Measurements from ENCODE around the gene TNFRSF8. TPM values are rescaled to one million over a fixed set of nuclear protein-coding genes. Genes with fewer than 3 reads are reported as not detected.
"Not testable (repeated sequence)": the region's sequence is repeated elsewhere in the genome, so short reads cannot be mapped to it uniquely, and the experiment has no call there.

The TNFRSF8 gene
- total and polyA plus RNA-seq, 2 of the 13 experiments (the other 11 are each of a cell fraction or from before 2014, with no cell fraction given), result not detected

DNA sequence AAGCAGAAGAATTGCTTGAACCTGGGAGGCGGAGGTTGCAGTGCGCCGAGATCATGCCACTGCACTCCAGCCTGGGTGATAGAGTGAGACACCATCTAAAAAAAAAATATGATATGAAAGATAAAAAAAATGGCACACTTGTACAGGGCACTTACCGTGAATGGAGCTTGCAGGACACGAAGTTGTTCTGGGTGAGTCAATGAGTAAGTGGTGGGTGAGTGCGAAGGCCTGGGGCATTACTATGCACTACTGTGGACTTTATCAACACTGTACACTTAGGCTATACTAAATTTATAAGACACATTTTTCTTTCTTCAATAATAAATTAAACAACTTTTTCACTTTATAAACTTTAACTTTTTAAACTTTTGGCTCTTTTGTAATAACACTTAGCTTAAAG, 37.0 kb downstream of the TNFRSF8 start:
- 67% methylated on average over 6 of the region's 6 CpGs for WGBS (ENCODE audit: low lambda C conversion rate)
- Histone ChIP-seq H4K20me1 (ENCODE audit: insufficient read depth, low read length) (no peaks in the 10 kb centered on the region), H3K9me3 (ENCODE audit: low read length) (no peaks in the 10 kb centered on the region), H3K27me3 (ENCODE audit: control insufficient read depth in 1 of 2, insufficient read depth in 2 of 2, low read length in 2 of 2) (peaks cover 0 to 15% of the 10 kb centered on the region in 2 experiments; a peak in 3 of 5 replicates), H3K79me2 (ENCODE audit: insufficient read depth, low read length) (no peaks in the 10 kb centered on the region), H3K4me3 (replicated peaks in 1 of 3; ENCODE audit: insufficient read depth in 1 of 3, low read depth in 2 of 3, low read length in 3 of 3) (no peak overlapping the region), H3K9ac (ENCODE audit: insufficient read depth, low read depth, low read length) (no peak overlapping the region), H3K27ac (ENCODE audit: extremely low read length, insufficient read depth, low read length) (no peak overlapping the region), H3K36me3 (replicated peaks in 1 of 2; ENCODE audit: control insufficient read depth in 1 of 2, insufficient read depth in 2 of 2, low read length in 2 of 2) (no peaks in the 10 kb centered on the region), H2AFZ (ENCODE audit: low read length) (no peak overlapping the region), H3K4me1 (ENCODE audit: insufficient read depth, low read length) (no peaks in the 10 kb centered on the region), H3K4me2 (ENCODE audit: low read depth, low read length) (no peak overlapping the region)
- no peak for ATAC-seq
- no peak for DNase-seq (ENCODE audit: low spot score)
- intact Hi-C loops (cut with micrococcal nuclease; ENCODE audit: unreplicated experiment), result no loop called here
- TF ChIP-seq RAD51 (IDR thresholded peaks at IDR 0.05; ENCODE audit: borderline replicate concordance) (no peak), ZNF782 (CRISPR knock-in tag; IDR thresholded peaks at IDR 0.05; ENCODE audit: borderline replicate concordance) (no peak), ZFP36 (IDR thresholded peaks at IDR 0.05; ENCODE audit: borderline replicate concordance, low read depth, low read length, partially characterized antibody) (no peak), TCF7L2 (IDR thresholded peaks at IDR 0.05; ENCODE audit: low read depth, low read length) (no peak)
- no TSS peak for BruUV-seq (replicated peaks)
- in situ Hi-C loops (cut with HindIII; ENCODE audit: extremely low pct_ligation_motif_present, low pct_unique_long_range_greater_than_20kb), result loop anchor here (25.0 kb wide), 1 partner anchor 562 kb away; no protein-coding TSS in a partner anchor
- CTCF ChIA-PET (ENCODE audit: low intra/inter-chr PET ratio, low total read pairs), result no interaction called here
- POLR2A ChIA-PET, result no interaction called here
- no peak for FAIRE-seq

DNA sequence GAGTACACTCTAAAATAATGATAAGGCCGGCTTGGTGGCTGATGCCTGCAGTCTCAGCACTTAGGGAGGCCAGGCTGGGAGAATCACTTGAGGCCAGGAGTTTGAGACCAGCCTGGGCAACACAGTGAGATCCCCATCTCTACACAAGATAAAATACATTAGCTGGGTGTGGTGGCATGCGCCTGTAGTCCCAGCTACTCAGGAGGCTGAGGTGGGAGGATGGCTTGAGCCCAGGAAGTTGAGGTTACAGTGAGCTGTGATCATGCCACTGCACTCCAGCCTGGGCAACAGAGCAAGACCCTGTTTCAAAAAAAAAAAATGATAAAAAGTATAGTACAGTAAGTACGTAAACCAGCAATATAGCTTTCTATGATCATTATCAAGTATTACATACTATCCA, 38.0 kb downstream of the TNFRSF8 start:
- H3K36me3 ChIP-seq (replicated peaks in 1 of 2; ENCODE audit: control insufficient read depth in 1 of 2, insufficient read depth in 2 of 2, low read length in 2 of 2); H4K20me1 ChIP-seq (ENCODE audit: insufficient read depth, low read length); FAIRE-seq; POLR2A ChIA-PET; BruUV-seq (replicated peaks); H3K9me3 ChIP-seq (ENCODE audit: low read length); DNase-seq (ENCODE audit: low spot score); CTCF ChIA-PET (ENCODE audit: low intra/inter-chr PET ratio, low total read pairs); H2AFZ ChIP-seq (ENCODE audit: low read length); H3K27ac ChIP-seq (ENCODE audit: extremely low read length, insufficient read depth, low read length); H3K9ac ChIP-seq (ENCODE audit: insufficient read depth, low read depth, low read length); H3K4me1 ChIP-seq (ENCODE audit: insufficient read depth, low read length); H3K79me2 ChIP-seq (ENCODE audit: insufficient read depth, low read length); intact Hi-C loops (cut with micrococcal nuclease; ENCODE audit: unreplicated experiment); ATAC-seq; H3K4me3 ChIP-seq (replicated peaks in 1 of 3; ENCODE audit: insufficient read depth in 1 of 3, low read depth in 2 of 3, low read length in 3 of 3); H3K4me2 ChIP-seq (ENCODE audit: low read depth, low read length): not testable (repeated sequence)
- H3K27me3 ChIP-seq (ENCODE audit: control insufficient read depth in 1 of 2, insufficient read depth in 2 of 2, low read length in 2 of 2), result peaks cover 1 to 22% of the 10 kb centered on the region in 2 experiments; a peak in 3 of 5 replicates
- in situ Hi-C loops (cut with HindIII; ENCODE audit: extremely low pct_ligation_motif_present, low pct_unique_long_range_greater_than_20kb), result loop anchor here (25.0 kb wide), 1 partner anchor 561 kb away; no protein-coding TSS in a partner anchor
- 60% methylated on average over 3 of the region's 3 CpGs for WGBS (ENCODE audit: low lambda C conversion rate)
